ENCODE results near the gene TACC2. TPM values are rescaled to one million over a fixed set of nuclear protein-coding genes. Genes with fewer than 3 reads are reported as not detected.

TACC2 gene
- total RNA-seq, 4 donors from 2014 or later: 11.5 to 73.0 (median 14.5) TPM

DNA sequence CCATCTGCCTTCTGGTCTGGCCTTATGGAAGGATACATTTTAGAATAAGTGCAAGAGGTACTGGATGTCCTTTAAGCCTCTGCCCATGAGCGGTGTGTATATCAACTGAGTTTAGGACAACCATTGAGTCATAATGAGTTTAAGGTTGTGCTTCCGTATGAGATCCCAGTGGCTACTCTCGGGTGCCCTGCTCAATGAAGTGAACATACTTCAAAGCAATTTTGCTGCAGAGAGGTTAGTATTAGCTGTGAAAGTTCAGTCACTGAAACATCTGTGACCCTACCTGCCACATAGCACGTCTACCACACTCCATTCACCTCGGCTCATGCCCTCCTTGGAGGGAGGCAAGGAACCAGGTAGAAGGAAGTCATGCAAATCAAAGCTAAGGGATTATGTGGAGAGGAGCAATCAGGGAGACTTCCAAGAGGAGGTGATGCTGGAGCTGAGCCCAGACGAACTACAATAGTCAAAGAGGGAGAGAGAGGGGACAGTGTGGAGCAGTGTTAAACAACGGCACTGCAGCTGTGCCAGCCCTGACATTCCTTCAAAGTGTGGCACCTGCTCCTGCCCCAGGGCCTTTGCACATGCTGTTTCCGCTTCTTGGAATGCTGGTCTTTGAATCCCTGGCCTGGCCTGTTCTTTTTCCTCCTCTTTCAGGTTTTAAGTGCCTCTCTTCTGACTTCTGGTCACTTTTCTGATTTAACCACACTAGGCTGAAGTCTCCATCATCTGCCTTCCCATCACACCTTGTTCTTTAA, 307.6 kb downstream of the TACC2 start:
- Histone ChIP-seq H3K4me3 (no peak overlapping the region), H3K36me3 (no peaks in the 10 kb centered on the region), H3K4me1 (no peaks in the 10 kb centered on the region), H3K27me3 (no peaks in the 10 kb centered on the region), H3K9me3 (no peaks in the 10 kb centered on the region), H3K27ac (no peak overlapping the region)
- intact Hi-C loops (cut with DNase I; ENCODE audit: low total_unique reads): loop anchor here (5.0 kb wide), 1 partner anchor 271 kb away; no protein-coding TSS in a partner anchor
- no peak for TF ChIP-seq POLR2A (IDR thresholded peaks at IDR 0.05)
- TF ChIP-seq, protein P1, sequence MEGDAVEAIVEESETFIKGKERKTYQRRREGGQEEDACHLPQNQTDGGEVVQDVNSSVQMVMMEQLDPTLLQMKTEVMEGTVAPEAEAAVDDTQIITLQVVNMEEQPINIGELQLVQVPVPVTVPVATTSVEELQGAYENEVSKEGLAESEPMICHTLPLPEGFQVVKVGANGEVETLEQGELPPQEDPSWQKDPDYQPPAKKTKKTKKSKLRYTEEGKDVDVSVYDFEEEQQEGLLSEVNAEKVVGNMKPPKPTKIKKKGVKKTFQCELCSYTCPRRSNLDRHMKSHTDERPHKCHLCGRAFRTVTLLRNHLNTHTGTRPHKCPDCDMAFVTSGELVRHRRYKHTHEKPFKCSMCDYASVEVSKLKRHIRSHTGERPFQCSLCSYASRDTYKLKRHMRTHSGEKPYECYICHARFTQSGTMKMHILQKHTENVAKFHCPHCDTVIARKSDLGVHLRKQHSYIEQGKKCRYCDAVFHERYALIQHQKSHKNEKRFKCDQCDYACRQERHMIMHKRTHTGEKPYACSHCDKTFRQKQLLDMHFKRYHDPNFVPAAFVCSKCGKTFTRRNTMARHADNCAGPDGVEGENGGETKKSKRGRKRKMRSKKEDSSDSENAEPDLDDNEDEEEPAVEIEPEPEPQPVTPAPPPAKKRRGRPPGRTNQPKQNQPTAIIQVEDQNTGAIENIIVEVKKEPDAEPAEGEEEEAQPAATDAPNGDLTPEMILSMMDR (IDR thresholded peaks at IDR 0.05): no peak
- no peak for DNase-seq

DNA sequence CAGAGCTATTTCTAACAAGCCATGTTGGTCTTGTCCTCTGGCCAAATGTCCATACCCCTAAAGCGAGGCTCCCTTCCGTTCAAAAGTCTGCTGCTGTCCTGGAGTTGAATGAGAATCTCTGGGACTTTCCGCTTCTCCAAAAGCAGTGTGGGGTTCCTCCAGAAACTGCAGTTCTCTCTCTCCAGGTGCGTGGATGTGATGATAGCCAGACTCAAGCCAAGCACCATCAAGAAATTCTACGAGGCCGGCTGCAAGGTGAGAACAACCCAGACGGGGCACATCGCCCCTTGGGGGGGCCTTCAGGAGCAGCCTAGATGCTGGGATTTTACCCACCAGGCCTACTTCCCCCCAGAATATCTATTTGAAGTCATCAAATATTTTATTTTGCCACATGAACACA, 308.6 kb downstream of the TACC2 start:
- Histone ChIP-seq H3K27me3 (no peaks in the 10 kb centered on the region), H3K9me3 (no peaks in the 10 kb centered on the region), H3K36me3 (no peaks in the 10 kb centered on the region), H3K4me3 (no peak overlapping the region), H3K4me1 (no peaks in the 10 kb centered on the region), H3K27ac (no peak overlapping the region)
- TF ChIP-seq, protein P1 (IDR thresholded peaks at IDR 0.05): no peak
- TF ChIP-seq POLR2A (IDR thresholded peaks at IDR 0.05): no peak
- DNase-seq: no peak
- intact Hi-C loops (cut with DNase I; ENCODE audit: low total_unique reads): loop anchor here (5.0 kb wide), 1 partner anchor 270 kb away; no protein-coding TSS in a partner anchor

DNA sequence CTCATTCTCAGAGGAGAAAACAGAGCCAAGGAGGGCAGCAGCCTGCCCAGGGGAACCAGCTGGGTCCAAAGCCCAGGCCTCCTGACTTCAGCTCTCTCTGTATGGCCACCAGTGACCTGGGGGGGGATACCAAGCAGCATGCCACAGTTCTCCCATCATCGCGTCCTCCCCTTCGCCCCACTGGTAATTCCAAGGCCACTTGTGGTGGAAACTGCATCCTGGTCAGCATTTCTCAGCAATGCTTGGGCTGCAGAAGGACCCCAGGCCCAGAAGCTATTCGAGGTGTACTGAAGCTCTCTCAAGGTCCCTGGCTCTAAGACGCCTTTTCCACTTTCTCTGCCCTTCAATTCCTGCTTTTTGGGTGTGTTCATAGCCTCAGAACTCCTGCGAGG, 309.2 kb downstream of the TACC2 start:
- H3K9me3 ChIP-seq: no peaks in the 10 kb centered on the region
- no peaks in the 10 kb centered on the region for H3K27me3 ChIP-seq
- intact Hi-C loops (cut with DNase I; ENCODE audit: low total_unique reads): loop anchor here (2.0 to 5.0 kb wide), 2 partner anchors 137 to 269 kb away; no protein-coding TSS in a partner anchor
- no peaks in the 10 kb centered on the region for H3K4me1 ChIP-seq
- TF ChIP-seq, protein P1 (IDR thresholded peaks at IDR 0.05): no peak
- TF ChIP-seq POLR2A (IDR thresholded peaks at IDR 0.05): no peak
- DNase-seq: no peak
- no peak overlapping the region for H3K27ac ChIP-seq
- H3K36me3 ChIP-seq: no peaks in the 10 kb centered on the region
- H3K4me3 ChIP-seq: no peak overlapping the region

DNA sequence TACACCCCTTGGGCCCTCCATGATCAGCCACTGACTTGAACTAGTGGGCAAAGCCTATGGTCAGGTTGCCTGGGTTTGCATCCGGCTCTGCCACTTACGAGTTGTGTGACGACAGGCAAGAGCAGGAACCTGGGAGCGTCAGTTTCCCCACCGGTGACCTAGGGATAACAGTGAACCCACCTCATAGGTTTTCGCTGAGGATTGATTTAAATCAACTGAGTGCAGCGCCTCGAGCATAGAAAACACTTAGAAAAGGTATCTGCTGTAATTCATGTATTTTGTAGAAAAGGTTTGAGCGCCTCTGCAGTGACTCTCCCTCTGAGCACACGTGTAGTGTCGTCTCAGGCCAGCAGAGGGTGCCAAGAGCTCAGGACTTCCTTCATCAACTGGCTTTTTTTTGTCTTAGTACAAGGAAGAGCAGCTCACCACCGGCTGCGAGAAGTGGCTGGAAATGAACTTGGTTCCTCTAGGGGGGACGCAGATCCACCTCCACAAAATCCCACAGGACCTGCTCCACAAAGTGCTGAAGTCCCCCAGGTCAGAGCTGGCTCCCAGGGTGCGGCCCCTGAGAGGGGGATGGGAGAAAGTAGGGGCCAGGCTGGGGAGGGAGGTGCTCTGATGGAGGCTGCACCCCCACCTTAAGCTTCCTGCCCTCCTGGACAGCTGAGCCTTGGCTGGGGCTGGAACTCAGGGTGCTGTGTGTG, 309.8 kb downstream of the TACC2 start:
- DNase-seq: peak; percentile 79 to 81
- Histone ChIP-seq H3K36me3 (no peaks in the 10 kb centered on the region), H3K27me3 (no peaks in the 10 kb centered on the region), H3K4me3 (no peak overlapping the region), H3K4me1 (no peaks in the 10 kb centered on the region), H3K27ac (peak overlapping the region in 1 of 2 donors; percentile 49), H3K9me3 (no peaks in the 10 kb centered on the region)
- intact Hi-C loops (cut with DNase I; ENCODE audit: low total_unique reads): loop anchor here (2.0 to 5.0 kb wide), 2 partner anchors 136 to 269 kb away; no protein-coding TSS in a partner anchor
- peak in 1 of 2 donors; percentile 14 for TF ChIP-seq POLR2A (IDR thresholded peaks at IDR 0.05)
- TF ChIP-seq, protein P1 (IDR thresholded peaks at IDR 0.05): peak; percentile 90 to 96 (median 92)
